GM20000 (cell line): ENCODE measurements around the gene JCAD.

Experiments
- DNase-seq: peaks from one replicate; pipeline ENCODE4 v3.0.0; 2012; ENCODE audit warnings: low spot score
- TF ChIP-seq, protein P1 (sequence below): IDR thresholded peaks from 2 replicates; pipeline ENCODE4 v1.5.1; 2012; ENCODE audit warnings: mild to moderate bottlenecking, control low read depth; ENCODE audit errors: extremely low read depth, missing control alignments

Gene JCAD

DNA sequence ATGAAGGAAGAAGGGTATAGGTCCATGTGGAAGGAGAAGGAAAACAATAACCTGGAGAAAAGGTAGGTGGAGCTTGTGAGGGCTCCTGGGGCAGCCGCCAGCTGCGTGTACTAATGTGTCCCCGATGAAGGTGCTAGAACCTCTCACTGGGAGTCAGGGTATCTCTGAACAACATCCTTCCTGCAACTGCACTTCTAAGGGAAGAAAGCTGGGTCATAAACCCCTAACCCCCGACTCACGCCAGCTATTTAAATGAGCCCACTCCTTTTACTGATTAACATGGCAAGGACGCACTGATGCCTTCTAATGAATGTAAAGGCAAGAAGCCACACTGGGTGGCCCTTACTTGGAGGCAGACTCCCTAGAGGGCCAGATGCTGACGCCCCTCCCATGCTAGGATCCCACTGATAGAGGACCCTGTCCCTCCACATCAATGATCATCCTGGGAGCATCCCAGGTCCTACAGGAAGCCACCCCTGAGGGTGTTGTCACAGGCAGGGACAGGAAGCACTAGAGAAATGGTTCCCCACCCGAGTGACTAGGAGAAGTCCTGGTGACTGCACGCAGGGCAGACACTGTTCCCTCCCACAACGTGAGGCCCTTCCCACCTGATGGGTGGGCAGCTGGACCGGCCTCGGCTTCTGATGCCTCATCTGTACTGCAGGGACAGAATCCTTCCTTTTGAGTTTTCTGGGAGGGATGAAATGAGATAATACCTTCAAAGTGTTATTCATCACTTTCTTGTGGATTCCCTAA lies 20.4 kb downstream of the JCAD start:
- TF ChIP-seq, protein P1, sequence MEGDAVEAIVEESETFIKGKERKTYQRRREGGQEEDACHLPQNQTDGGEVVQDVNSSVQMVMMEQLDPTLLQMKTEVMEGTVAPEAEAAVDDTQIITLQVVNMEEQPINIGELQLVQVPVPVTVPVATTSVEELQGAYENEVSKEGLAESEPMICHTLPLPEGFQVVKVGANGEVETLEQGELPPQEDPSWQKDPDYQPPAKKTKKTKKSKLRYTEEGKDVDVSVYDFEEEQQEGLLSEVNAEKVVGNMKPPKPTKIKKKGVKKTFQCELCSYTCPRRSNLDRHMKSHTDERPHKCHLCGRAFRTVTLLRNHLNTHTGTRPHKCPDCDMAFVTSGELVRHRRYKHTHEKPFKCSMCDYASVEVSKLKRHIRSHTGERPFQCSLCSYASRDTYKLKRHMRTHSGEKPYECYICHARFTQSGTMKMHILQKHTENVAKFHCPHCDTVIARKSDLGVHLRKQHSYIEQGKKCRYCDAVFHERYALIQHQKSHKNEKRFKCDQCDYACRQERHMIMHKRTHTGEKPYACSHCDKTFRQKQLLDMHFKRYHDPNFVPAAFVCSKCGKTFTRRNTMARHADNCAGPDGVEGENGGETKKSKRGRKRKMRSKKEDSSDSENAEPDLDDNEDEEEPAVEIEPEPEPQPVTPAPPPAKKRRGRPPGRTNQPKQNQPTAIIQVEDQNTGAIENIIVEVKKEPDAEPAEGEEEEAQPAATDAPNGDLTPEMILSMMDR = no peak
- no peak for DNase-seq

DNA sequence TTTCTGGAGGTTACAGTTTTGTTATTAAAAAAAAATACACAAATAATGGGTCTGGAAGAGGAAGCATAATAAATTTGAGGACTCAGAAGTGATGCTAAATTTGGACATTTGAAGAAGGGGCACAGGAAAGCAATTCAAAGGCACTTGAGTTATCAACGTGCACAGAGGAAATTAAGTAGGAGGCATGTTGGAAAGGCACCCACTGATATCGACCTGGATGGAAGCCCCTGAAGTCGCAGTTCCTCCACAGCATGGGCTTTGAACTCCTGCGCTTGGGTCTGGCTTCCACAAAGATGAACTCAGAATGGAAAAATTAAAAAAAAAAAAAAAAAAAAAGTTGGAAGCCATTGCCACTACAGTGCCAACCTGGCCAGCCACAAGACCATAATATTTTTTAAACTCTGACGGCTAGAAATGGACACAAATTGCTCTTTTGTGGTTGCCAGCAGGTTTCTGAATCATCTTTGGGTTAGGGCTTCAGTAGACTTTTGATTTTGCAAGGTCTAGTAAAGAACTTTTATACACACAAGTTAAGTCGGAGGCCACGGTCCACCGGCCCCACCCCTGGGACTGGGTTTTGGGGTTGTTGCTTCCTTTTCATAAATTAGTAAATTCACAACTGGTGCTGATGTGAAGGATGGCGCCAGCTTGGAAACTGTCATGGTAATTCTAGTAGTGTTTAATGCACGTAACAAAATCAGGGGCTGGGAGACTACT lies 21.6 kb downstream of the JCAD start:
- DNase-seq = no peak
- TF ChIP-seq, protein P1 = no peak

DNA sequence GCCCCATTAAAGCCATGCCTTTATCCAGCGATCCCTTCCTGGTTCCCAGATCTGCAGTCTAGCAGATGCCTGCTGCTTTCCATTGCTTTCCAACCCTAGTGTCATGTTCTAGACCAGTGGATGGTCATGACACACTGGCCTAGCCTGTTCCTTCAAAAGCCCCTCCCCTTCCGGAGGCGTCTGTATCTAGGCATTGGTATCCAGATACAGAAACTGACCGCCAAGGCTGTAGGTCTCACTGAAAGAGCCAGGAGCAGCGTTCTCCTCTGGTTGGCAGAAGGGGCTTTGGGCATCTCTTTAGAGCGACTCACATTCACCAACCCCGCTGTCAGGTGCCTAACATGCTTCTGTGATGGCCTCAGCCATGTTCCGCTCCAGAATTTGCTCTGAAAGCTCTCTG lies 22.6 kb downstream of the JCAD start:
- DNase-seq = no peak
- TF ChIP-seq, protein P1 = no peak

DNA sequence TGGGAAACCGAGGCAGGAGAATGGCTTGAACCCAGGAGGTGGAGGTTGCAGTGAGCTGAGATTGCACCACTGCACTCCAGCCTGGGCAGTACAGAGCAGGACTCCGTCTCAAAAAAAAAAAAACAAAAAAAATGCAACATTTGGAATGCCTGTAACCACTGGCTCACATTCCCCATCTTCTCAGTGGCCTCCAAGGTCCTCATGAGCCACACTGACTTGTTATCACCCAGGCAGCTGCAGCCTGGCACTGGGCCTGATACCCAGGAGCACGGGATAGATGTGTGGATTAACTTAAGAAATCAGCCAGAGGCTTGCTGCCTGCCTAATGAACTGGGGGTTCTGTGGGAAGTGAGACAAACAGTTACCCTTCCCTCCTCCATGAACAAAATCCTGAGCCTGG lies 23.0 kb downstream of the JCAD start:
- DNase-seq = no peak
- TF ChIP-seq, protein P1 = no peak

DNA sequence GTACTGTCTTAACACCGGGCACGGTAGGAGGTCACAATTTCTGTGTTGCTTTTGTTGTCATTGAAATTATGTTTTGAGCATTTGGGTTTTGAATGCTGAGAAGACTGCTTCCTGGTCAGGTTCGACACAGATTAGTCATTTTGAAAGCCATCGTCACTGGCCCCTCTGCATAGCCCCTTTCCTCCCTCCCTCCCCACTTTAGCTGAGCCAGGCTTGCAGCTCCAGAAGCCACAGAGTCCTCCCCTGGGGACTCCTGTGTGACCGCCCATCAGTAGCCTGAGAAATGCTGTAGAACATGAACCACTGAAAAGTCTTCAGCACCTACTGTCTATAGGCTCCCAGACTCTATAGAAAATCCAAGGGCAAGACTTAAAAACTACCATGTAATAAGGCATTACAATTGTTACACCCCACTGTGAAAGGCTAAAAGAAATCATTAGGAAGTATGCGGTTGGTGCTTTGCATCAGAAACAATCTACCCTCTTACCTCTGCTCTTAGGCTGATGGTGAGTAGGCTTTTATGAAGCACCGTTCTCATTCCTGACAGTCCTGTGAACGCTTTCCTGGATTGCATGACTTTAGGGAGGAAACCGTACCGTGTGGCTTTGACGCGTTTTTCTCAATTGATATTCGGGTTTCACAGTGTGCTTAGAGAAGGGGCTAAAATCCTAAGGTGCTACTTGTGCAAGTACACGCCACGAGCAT lies 24.8 kb downstream of the JCAD start:
- TF ChIP-seq, protein P1 = no peak
- no peak for DNase-seq

DNA sequence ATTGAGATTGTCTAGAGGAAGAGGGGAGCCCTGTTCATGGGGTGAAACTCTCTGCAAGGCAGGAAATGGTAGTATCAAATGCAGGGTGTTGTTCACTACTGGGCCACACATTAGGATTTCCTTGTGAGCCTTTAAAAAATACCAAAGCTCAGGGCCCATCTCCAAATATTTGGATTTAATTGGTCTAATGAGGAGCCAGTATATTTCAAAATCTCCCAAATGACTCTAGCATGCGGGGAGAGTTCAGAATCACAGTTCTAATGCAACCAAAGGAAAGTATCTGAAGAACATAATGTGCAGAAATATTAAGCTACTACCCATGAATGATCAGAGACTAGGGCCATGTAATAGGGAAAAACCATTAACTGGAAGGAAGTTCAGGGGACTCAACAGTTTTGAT lies 27.3 kb downstream of the JCAD start:
- TF ChIP-seq, protein P1 = no peak
- DNase-seq = no peak

DNA sequence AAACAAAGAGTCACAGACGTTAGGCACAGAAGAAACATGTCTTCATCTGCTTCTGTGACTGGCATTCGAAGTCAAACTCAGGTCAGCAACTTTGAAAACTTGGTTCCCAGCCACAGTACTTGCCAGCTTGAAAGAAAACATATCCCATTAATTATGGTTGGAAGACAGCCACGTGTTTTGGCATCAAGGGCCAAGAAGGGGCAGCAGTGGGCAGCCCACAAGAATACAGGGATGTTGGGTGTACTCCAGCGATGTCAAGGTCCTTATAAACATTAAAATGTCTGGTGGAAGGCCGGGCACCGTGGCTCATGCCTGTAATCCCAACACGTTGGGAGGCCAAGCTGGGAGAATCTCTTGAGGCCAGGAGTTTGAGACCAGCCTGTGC lies 29.5 kb downstream of the JCAD start:
- DNase-seq = no peak
- TF ChIP-seq, protein P1 = no peak
